NK-92 treated with Interleukin-12 subunit alpha and Interleukin-12 subunit beta, amount 100 ng/mL, for 24 hours (cell line): ENCODE data around the gene AGAP3.

Source experiments
- DNase-seq: peaks from one replicate; lab custom pipeline; 2025; lab: John Stamatoyannopoulos, UW

AGAP3 gene

GRCh38 chr7:151124481-151124880 lies 38.2 kb downstream of the AGAP3 start:
- no peak for DNase-seq

GRCh38 chr7:151124899-151125399 lies 38.7 kb downstream of the AGAP3 start:
- no peak for DNase-seq

GRCh38 chr7:151125470-151125845 lies 39.2 kb downstream of the AGAP3 start:
- DNase-seq, result no peak

- DNase-seq, result no peak
Observed at GRCh38 chr7:151125846-151126481, 39.7 kb downstream of the AGAP3 start.

GRCh38 chr7:151126491-151127137 lies 40.3 kb downstream of the AGAP3 start:
- DNase-seq, result no peak

GRCh38 chr7:151128144-151128543 lies 41.9 kb downstream of the AGAP3 start:
- DNase-seq, result no peak

- no peak for DNase-seq
Observed at GRCh38 chr7:151128716-151129115, 42.4 kb downstream of the AGAP3 start.

- DNase-seq, result no peak
Observed at GRCh38 chr7:151129117-151129959, 43.1 kb downstream of the AGAP3 start.

- no peak for DNase-seq
Observed at GRCh38 chr7:151129960-151130591, 43.8 kb downstream of the AGAP3 start.

- DNase-seq, result no peak
Observed at GRCh38 chr7:151130741-151131157, 44.5 kb downstream of the AGAP3 start.

- no peak for DNase-seq
Observed at GRCh38 chr7:151131224-151131591, 44.9 kb downstream of the AGAP3 start.

GRCh38 chr7:151131592-151132293 lies 45.5 kb downstream of the AGAP3 start:
- DNase-seq, result no peak

GRCh38 chr7:151132461-151133205 lies 46.4 kb downstream of the AGAP3 start:
- DNase-seq, result no peak

GRCh38 chr7:151133266-151133985 lies 47.2 kb downstream of the AGAP3 start:
- no peak for DNase-seq

GRCh38 chr7:151133986-151134742 lies 47.9 kb downstream of the AGAP3 start:
- DNase-seq, result no peak

- no peak for DNase-seq
Observed at GRCh38 chr7:151134743-151135524, 48.7 kb downstream of the AGAP3 start.

GRCh38 chr7:151135525-151135845 lies 49.2 kb downstream of the AGAP3 start:
- no peak for DNase-seq

- no peak for DNase-seq
Observed at GRCh38 chr7:151135866-151136843, 49.9 kb downstream of the AGAP3 start.
